Measurements from ENCODE around the gene CSF2.

Gene CSF2

DNA sequence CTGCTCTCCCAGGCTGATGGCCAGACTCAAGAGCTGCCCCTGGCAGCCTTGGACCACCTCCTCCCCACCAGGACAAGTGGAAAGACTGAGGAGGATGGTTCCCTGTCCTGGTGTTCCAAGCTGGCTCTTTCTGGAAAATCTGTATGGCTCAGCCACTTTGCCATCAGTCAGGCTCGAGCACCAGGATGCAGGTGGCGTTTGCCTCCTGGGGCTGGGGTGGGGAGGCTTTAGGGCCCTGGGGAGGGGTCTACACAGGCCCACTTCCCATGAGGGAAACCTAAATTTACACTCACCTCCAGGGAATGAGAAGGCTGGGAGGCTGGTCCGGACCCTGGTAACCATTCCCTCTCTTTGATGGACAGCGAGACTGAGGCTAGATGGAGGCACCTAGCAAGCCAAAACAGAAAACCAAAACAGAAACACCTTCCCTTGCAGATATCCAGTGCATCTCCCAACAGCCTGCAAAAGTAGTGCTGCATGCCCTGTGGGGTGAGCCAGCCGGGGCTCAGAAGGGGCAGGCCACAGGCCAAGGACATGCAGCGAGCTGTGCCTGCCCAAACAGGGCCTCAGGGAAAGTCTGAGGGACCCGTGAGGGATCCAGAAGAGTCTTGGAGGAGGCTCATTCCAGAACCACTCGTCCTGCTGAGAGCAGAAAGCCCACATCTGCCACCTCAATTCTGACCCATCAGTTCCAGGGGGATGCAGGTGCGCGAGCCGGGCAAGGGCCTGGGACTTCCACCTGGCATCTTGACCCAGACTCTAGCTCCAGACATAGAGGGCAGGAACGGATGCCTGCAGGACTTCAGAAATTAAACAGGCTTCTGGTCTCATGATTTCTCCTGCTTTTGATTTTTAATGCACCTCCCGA is 5.4 kb upstream of the CSF2 start:
- no peak for DNase-seq (ENCODE audit: insufficient read length, low spot score)
- no peak for FAIRE-seq

DNA sequence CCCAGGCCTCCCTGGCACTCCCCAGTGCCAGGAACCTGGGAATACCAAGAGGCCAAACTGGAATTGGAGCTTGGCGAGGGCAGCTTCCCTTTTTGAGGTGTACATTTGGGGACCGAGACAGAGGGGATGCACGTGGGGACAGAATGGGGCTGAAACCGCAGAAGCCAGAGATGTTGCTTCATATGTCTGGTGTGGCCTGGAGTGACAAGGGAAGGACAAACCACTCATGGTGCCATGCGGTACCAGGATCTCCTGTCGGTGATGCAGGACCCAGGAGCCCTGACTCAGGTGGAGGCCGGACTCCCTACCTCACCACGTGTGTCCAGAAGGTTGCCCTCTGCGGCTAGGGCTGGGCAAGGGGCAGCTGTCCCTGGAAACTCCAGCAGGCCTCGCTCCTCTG is 4.0 kb upstream of the CSF2 start:
- DNase-seq (ENCODE audit: insufficient read length, low spot score) (no peak), FAIRE-seq (no peak)

DNA sequence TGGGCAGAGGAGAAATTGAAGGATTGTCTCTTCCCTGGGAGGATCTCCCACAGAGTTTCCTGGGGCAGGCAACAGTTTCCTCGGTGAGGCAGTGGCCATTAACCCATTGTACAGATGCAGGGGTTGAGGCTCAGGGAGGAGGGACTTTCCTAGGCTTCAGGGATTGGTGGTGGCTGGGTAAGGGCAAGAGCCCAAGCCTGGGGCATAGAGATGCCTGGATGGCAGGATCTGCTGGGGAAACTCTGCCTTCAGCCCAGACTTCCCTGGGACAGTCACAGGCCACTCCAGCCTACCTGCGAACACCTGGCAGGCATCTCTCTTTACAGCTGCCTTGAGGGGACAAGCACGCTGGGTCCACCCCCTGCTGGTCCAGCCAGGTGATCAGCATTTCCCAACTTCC is 3.6 kb upstream of the CSF2 start:
- DNase-seq (ENCODE audit: insufficient read length, low spot score) = no peak
- no peak for FAIRE-seq

DNA sequence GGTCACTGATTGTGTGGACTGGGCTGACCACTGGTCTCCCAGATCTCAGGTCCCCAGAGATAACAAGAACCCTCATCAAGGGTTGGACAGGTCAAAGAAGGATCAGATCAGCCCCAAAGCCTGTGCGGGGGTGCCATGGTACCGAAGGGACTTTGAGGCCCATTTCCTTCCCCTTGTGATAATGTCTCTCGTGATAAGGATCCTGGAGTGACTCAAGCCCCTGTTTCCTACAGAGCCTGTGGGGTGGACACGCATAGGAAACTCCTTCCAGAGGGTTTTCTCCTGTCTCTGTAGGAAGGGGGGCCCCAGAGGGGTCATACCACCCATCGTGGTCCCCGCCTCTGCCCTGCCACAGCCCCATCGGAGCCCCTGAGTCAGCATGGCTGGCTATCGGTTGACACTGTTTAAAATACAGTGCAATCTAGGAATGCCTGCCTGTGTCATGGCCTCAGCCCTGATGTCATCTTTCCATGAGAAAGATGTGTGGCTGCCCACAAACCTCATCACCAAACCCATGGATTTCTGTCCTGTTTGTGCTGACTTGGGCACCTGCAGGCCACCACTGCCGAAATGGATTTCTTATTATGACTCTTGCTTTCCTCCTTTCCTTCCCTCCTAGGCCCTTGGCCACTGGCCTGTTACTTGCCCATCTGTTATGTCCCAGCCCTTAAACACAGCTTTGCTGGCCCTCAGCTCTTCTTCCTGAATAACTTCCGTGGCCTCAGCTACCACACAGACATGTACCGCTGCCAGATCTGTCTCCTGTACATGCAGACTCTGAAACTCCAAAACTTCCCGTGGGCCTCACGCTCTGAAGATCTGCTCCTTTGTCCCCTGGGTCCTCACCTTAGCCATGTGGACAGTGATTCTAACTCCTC is 2.9 kb upstream of the CSF2 start:
- FAIRE-seq (no peak), DNase-seq (ENCODE audit: insufficient read length, low spot score) (no peak)

DNA sequence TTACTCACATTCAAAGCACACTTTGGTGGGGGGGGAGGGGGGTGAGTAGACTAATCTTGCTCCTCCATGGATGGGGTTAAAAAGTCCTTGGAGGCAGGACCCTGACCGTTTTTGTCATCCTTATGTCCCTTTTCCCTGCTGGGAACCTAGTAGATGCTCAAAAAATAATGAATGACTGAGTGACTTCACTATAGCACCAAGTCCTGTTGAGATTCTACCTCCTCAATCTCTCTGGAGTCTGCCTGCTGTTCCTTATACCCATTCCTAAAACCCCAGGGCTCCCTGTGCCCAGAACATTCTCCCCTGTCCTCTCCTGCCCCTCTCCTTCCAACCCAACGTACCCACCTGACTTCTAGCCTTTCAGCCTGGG is 2.3 kb upstream of the CSF2 start:
- no peak for FAIRE-seq
- DNase-seq (ENCODE audit: insufficient read length, low spot score) = no peak

DNA sequence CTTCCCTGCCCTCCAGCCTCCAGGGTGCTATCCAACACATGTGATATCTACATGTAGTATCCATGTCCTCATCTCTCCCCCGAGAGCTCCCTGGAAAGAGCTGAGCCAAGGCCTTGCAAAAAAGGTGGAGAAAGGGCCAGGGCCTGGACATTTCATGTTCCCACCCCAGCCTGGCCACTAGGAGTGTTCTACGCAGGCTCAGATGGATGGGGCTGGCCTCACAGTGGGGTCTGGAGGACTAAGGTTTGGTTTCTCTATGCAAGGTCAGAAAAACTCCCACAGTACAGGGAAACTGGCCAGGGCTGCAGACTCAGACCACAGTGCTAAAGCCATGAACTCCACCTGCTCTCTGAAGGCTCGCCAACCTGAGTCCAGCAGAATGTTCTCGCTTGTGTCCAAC is 1.5 kb upstream of the CSF2 start:
- DNase-seq (ENCODE audit: insufficient read length, low spot score) = no peak
- no peak for FAIRE-seq

DNA sequence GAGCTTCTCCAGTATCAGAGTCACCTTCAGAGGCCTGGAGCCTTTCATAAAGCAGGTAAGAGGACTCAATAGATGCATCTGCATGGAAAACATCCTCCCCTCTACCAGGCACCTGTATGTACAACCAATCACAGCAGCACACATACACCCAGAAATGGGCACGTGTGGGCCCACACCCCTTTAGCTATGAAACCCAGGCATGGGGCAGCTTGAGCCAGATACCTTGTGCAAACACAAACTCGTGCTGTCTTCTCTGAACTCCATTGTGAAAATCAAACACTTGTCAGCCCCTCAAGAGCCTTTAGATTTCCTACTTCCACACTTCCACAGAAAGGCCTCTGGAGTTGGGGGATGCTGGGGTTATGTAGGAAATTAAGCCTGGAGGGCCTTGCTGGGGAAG is 1.1 kb upstream of the CSF2 start:
- no peak for DNase-seq (ENCODE audit: insufficient read length, low spot score)

DNA sequence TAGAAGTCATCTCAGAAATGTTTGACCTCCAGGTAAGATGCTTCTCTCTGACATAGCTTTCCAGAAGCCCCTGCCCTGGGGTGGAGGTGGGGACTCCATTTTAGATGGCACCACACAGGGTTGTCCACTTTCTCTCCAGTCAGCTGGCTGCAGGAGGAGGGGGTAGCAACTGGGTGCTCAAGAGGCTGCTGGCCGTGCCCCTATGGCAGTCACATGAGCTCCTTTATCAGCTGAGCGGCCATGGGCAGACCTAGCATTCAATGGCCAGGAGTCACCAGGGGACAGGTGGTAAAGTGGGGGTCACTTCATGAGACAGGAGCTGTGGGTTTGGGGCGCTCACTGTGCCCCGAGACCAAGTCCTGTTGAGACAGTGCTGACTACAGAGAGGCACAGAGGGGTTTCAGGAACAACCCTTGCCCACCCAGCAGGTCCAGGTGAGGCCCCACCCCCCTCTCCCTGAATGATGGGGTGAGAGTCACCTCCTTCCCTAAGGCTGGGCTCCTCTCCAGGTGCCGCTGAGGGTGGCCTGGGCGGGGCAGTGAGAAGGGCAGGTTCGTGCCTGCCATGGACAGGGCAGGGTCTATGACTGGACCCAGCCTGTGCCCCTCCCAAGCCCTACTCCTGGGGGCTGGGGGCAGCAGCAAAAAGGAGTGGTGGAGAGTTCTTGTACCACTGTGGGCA is 642 bp downstream of the CSF2 start:
- FAIRE-seq (no peak), DNase-seq (ENCODE audit: insufficient read length, low spot score) (no peak)

More for the DNA sequence above, 1.1 kb upstream of the CSF2 start:
- no peak for FAIRE-seq

DNA sequence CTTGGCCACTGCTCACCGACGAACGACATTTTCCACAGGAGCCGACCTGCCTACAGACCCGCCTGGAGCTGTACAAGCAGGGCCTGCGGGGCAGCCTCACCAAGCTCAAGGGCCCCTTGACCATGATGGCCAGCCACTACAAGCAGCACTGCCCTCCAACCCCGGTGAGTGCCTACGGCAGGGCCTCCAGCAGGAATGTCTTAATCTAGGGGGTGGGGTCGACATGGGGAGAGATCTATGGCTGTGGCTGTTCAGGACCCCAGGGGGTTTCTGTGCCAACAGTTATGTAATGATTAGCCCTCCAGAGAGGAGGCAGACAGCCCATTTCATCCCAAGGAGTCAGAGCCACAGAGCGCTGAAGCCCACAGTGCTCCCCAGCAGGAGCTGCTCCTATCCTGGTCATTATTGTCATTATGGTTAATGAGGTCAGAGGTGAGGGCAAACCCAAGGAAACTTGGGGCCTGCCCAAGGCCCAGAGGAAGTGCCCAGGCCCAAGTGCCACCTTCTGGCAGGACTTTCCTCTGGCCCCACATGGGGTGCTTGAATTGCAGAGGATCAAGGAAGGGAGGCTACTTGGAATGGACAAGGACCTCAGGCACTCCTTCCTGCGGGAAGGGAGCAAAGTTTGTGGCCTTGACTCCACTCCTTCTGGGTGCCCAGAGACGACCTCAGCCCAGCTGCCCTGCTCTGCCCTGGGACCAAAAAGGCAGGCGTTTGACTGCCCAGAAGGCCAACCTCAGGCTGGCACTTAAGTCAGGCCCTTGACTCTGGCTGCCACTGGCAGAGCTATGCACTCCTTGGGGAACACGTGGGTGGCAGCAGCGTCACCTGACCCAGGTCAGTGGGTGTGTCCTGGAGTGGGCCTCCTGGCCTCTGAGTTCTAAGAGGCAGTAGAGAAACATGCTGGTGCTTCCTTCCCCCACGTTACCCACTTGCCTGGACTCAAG is 1.5 kb downstream of the CSF2 start:
- DNase-seq (ENCODE audit: insufficient read length, low spot score) (no peak), FAIRE-seq (peak; percentile 4)

DNA sequence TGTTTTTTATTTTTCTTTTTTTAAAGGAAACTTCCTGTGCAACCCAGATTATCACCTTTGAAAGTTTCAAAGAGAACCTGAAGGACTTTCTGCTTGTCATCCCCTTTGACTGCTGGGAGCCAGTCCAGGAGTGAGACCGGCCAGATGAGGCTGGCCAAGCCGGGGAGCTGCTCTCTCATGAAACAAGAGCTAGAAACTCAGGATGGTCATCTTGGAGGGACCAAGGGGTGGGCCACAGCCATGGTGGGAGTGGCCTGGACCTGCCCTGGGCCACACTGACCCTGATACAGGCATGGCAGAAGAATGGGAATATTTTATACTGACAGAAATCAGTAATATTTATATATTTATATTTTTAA is 2.1 kb downstream of the CSF2 start:
- FAIRE-seq (no peak), DNase-seq (ENCODE audit: insufficient read length, low spot score) (no peak)

DNA sequence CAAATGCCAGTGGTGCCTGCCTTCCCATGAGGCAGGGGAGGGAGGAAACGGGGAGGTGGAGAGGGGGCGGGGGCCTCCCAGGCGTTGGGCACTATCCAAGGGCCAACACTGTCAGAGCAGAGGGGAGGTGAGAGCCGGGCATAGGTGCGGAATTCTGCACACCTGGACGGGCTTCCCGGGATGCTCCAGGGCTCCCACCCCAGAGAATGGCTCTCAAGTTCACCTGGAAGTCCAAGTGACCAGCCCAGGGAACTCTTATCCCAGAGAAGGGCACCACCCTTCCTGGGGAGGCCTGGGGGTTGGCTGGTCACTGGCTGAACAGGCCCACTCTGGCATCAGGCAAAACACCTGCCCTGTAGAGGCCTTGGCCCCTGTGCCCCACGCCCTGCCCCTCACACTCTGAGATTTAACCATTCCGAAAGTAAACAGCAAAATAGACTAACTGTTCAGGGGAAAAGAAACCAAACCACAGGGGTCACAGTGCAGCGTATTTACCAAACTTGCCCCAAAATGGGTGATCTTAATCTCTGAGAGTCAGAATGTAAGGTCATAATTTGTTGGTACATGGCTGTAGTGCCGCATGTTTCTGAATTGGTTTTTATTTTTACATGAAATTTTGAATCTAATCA is 2.7 kb downstream of the CSF2 start:
- no peak for FAIRE-seq
- no peak for DNase-seq (ENCODE audit: insufficient read length, low spot score)

DNA sequence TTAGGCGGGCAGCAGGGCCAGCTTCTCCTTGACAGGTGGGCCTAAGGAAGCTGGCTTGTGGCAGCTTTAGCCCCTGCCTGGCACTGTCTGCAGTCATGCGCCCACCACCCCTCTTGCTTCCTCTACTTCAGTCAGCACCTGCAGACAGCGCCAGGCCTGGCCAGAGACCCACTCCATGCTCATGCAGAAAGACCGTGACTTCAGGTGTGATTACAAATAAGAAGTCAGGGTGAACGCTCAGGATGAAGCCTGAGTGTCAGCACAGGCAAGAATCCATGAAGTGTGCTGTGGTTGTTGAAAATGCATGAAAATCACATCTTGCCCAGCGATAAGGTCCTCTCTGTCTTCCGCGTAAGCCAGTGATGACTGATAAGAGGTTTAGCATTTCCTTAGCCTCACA is 3.4 kb downstream of the CSF2 start:
- no peak for DNase-seq (ENCODE audit: insufficient read length, low spot score)
- FAIRE-seq = no peak

DNA sequence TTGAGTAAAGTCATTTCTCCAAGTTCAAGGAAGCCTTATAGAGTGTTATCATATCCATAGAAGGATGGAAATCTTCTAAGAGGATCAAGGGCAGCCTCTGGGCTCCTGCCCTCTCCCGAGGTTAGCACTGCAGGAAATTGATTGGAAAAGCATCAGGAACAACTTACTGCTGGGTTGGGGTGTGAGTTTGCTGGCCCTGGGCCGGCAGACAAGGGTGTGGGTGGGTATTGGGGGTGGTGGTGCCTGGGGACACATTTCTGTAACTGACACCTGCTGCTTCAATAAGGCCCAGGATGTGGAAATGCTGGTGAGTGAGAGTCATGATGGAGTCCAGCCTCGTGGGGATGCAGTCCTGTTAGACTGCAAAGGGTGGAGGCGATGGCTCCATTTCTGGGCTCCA is 5.5 kb downstream of the CSF2 start:
- FAIRE-seq = no peak
- DNase-seq (ENCODE audit: insufficient read length, low spot score) = no peak

DNA sequence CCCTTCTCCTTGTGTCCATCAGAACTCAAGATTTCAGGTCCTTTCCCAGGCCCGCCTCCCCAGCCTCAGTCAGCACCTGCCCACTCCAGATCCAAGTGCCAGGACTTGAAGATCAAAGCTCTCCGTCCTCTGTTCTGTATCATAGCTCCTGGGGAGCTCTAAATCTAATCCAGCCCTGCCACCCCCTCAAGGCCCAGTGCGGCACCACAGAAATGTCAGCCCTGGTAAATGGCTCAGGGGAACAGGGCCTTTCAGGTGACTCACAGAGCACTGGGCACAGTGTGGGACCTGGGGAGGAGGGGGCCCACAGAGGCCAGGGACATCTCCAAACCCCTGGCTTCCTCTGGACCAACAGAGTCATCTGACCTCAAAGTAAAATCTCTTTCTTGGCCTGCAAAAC is 6.0 kb downstream of the CSF2 start:
- FAIRE-seq = no peak

DNA sequence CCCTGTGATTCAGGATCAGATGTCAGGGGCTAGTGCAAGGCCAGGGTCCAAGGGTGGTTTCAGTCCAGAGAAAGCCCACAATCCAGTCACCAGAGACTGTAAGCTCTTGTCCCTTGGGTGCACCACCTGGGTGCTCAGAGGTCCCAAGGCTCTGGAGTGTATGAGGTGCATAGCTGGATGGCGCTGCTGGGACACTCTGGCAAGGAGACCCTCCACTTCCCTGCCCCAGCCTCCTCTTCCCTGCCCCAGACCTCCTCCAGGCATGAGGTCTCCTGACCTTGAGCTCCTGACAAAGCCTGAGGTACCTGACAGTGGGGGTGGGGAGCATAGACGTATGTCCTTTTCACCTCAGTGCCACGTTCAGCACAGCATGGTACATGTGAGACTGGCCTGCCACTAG is 7.0 kb downstream of the CSF2 start:
- DNase-seq (ENCODE audit: insufficient read length, low spot score) = no peak
- FAIRE-seq = no peak

More for the DNA sequence above, 6.0 kb downstream of the CSF2 start:
- DNase-seq (ENCODE audit: insufficient read length, low spot score) = no peak

DNA sequence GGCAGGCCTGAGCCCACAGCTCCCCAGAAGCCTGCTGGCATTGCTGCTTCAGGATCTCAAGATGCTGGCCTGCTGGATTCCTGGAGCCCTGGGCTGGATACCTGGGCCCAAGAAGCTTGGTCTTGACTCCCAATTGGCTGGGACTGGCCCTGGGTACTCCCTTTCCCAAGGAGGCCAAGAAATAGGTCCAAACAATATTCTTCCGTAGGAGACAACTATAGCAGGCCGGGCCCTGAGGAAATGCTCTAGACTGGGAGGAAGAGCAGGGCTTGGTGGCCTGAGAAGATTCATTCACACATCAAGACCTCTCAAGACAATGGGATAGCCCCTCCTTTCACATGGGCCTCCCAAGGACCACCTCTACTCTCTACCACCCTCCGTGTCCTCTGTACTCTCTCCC is 7.9 kb downstream of the CSF2 start:
- no peak for DNase-seq (ENCODE audit: insufficient read length, low spot score)
- no peak for FAIRE-seq

DNA sequence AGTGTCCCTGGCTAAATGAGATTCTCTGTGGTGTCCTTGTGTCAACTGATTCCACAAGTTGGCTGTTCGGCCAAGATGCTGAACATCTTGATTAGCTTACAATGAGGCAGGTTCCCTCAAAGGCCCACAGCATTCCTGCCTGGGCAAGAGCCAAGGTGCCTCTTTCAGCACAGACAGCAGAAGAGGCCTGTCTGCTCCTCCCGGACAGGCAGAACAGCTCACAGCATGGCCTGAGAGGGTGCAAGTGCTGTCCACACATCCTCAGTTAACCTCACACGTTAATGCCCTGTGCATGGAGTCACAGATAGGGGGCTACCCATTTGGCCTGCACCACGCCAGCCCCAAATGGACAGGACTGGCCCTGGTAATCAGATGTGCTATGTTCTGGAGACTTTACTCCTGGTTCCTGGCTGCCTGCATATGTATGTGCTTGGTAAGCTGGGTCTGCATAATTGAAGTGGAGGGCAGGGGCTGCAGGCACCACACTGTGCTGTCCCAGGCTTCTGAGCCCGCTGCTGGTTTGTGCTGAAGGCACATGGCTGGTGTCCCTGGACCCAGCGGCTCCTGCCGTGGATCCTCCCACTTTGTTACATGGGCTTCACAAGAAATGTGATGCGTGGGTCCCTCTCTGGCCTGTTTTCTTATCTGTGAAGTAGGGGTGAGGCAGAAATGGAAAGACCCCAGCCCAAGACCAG is 8.9 kb downstream of the CSF2 start:
- DNase-seq (ENCODE audit: insufficient read length, low spot score) = no peak
- no peak for FAIRE-seq

DNA sequence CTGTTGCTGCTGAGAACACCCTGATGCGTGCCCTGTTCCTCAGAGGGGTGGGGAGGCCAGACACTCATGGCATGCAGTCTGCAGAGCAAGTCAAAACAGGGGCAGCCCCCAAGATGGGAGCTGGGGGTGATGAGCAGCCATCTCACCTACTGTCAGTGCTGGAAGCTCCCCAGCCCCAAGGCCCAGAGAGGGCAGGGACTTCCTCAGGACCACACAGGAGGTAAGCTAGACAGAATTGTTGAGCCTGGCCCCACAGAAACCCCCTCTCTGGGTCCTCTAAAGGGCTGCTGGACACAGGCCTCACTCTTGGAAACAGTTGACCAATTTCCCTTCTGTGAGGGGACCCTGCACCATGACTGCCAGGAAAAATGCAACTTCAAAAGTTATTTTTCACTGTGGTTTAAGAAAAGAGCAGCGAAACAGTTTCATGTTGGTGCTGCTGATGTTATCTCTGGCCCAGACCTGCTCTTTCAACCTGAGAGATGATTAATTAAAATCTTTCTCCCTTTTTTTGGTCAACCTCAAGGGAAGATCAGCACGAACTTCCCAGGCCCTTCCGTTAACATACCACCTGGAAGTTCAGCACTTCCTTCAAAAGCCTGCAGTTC is 9.6 kb downstream of the CSF2 start:
- no peak for DNase-seq (ENCODE audit: insufficient read length, low spot score)
- no peak for FAIRE-seq

DNA sequence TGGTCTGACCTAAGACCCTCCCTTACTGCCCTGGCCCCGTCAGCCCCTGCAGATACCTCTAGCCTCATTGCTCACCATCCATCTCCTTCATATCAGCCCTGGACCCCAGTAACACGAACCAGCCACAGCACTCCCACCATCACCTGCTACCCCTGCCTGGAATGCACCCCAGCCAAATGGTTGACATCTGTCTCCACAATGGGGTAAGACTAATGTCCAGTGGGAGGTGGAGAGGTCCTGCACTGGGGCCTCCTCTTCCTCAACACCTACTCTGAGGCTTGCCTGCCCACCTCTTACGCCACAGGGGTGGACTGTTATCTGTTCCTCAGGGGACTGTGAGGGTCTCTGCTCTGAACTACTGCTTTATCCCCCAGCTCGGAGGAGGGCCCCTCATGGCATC is 12.1 kb downstream of the CSF2 start:
- DNase-seq (ENCODE audit: insufficient read length, low spot score) = no peak
- no peak for FAIRE-seq

Measured in HTR-8/SVneo (cell line).